GM12878 (cell line): Measurements from ENCODE around the gene NCS1. TPM values are rescaled to one million over a fixed set of nuclear protein-coding genes. Genes with fewer than 3 reads are reported as not detected.

Experiments
- ATAC-seq: fragments of 200-7000 bp; cut with Tn5 transposase; 3 replicates; pipeline ENCODE4 v1.9.1; 2020; ENCODE audit warnings: mild to moderate bottlenecking, moderate library complexity
- BruUV-seq: library from RNA; stranded (reverse); fragments of 400-500 nt; replicated peaks from 2 replicates; lab custom pipeline; 2021; lab: Mats Ljungman, UMichigan
- CTCF ChIA-PET: fragments of 300-600 bp; sonication (Branson Sonifier 250); formaldehyde crosslinking; extraction: SDS; loops from one replicate; lab custom pipeline; 2021; ENCODE audit warnings: inconsistent platforms; lab: Yijun Ruan, JAX
- POLR2A ChIA-PET: fragments of 350-600 bp; formaldehyde crosslinking; extraction: SDS; loops from one replicate; lab custom pipeline; 2021; ENCODE audit warnings: inconsistent platforms; lab: Charles Lee
- RAD21 ChIA-PET: fragments of 300-600 bp; sonication (Branson Sonifier 250); formaldehyde crosslinking; loops from one replicate; lab custom pipeline; 2023; ENCODE audit warnings: antibody characterized with exemption; ENCODE audit not compliant: unreplicated experiment; lab: Charles Lee
- SMC1A ChIA-PET: fragments of 300-600 bp; sonication (Branson Sonifier 250); formaldehyde crosslinking; loops from one replicate; lab custom pipeline; 2023; ENCODE audit not compliant: unreplicated experiment, uncharacterized antibody; lab: Charles Lee
- DNase-seq: peaks from one replicate; pipeline ENCODE4 v3.0.0-alpha.2; 2011; ENCODE audit warnings: low read depth, low spot score
- FAIRE-seq: peaks from 3 replicates; lab custom pipeline; 2011; peaks lifted over from hg19 to GRCh38; lab: Jason Lieb, UNC
- H2AFZ ChIP-seq: 2 replicates; pipeline ENCODE4 v1.6.0; 2011; ENCODE audit warnings: low read depth, low read length, control low read depth; ENCODE audit not compliant: control insufficient read depth
- H3K27ac ChIP-seq: 2 replicates; pipeline ENCODE4 v1.5.1; 2011; ENCODE audit warnings: control low read depth; ENCODE audit not compliant: control insufficient read depth, insufficient read depth
- H3K27me3 ChIP-seq, 2 experiments: replicated peaks in 1 of 2; 2 replicates each; pipeline versions ENCODE4 v1.6.0 to v1.6.1; 2011; ENCODE audit warnings: low read length in 1 of 2; ENCODE audit not compliant: control insufficient read depth in 2 of 2, insufficient read depth in 2 of 2
- H3K36me3 ChIP-seq, 2 experiments: 2 replicates each; pipeline ENCODE4 v1.5.1; 2011; ENCODE audit warnings: low read length in 1 of 2; ENCODE audit not compliant: control insufficient read depth in 2 of 2, insufficient read depth in 2 of 2
- H3K4me1 ChIP-seq: 2 replicates; pipeline ENCODE4 v1.6.1; 2011; ENCODE audit warnings: mild to moderate bottlenecking, low read length, moderate library complexity, mixed read lengths; ENCODE audit not compliant: control insufficient read depth, insufficient read depth
- H3K4me2 ChIP-seq: 2 replicates; pipeline ENCODE4 v1.6.0; 2011; ENCODE audit warnings: control low read depth; ENCODE audit not compliant: control insufficient read depth, insufficient read depth
- H3K4me3 ChIP-seq: fragments of 200-600 bp; sonication (generic); 2 replicates; pipeline ENCODE4 v1.5.1; 2016
- H3K79me2 ChIP-seq: 2 replicates; pipeline ENCODE4 v1.6.0; 2011; ENCODE audit warnings: low read length; ENCODE audit not compliant: control insufficient read depth, insufficient read depth
- H3K9ac ChIP-seq: 2 replicates; pipeline ENCODE4 v1.8.0; 2011; ENCODE audit warnings: low read length, control low read depth, mixed read lengths; ENCODE audit not compliant: control insufficient read depth, insufficient read depth
- H3K9me3 ChIP-seq: replicated peaks from 3 replicates; pipeline ENCODE4 v1.5.1; 2011; ENCODE audit warnings: mild to moderate bottlenecking, low read length; ENCODE audit not compliant: control insufficient read depth, insufficient read depth
- H4K20me1 ChIP-seq: 2 replicates; pipeline ENCODE4 v1.6.0; 2011; ENCODE audit not compliant: control insufficient read depth, insufficient read depth
- CBFB ChIP-seq: IDR thresholded peaks from 2 replicates; pipeline ENCODE4 v1.6.1; 2016; ENCODE audit warnings: antibody characterized with exemption, low read depth
- CHD4 ChIP-seq: fragments of 200-600 bp; sonication (generic); IDR thresholded peaks from 2 replicates; pipeline ENCODE4 v1.6.1; 2016; ENCODE audit warnings: mild to moderate bottlenecking
- EED ChIP-seq: sonication (generic); IDR thresholded peaks from 2 replicates; pipeline ENCODE4 v1.6.1; 2016; ENCODE audit warnings: antibody characterized with exemption, low read depth
- NFYB ChIP-seq: IDR thresholded peaks from 2 replicates; pipeline ENCODE4 v1.6.1; 2011; ENCODE audit warnings: low read depth, mild to moderate bottlenecking, low read length, improper control_type of control experiment, moderate library complexity; ENCODE audit not compliant: insufficient read depth
- NR2C2 ChIP-seq: IDR thresholded peaks from 2 replicates; pipeline ENCODE4 v1.6.1; 2011; ENCODE audit warnings: borderline replicate concordance, low read depth; ENCODE audit not compliant: control insufficient read depth, insufficient read length
- SIX5 ChIP-seq: IDR thresholded peaks from 2 replicates; pipeline ENCODE4 v1.6.1; 2011; ENCODE audit warnings: mild to moderate bottlenecking, low read depth, low read length, moderate library complexity; ENCODE audit not compliant: severe bottlenecking
- ZNF217 ChIP-seq: fragments of 450-650 bp; IDR thresholded peaks from 2 replicates; pipeline ENCODE4 v1.6.1; 2017; ENCODE audit warnings: antibody characterized with exemption, mild to moderate bottlenecking
- ZNF384 ChIP-seq: IDR thresholded peaks from 2 replicates; pipeline ENCODE4 v1.6.1; 2012; ENCODE audit warnings: low read depth, mild to moderate bottlenecking, low read length, improper control_type of control experiment, borderline replicate concordance
- WGBS: methylation state at CpG from one replicate; pipeline ENCODE4 v1.1.6; 2016; ENCODE audit warnings: low lambda C conversion rate; ENCODE audit not compliant: insufficient replicate concordance, insufficient coverage; ENCODE audit errors: missing lambda C conversion rate; 5-methylcytosine and 5-hydroxymethylcytosine counted together
- in situ Hi-C: fragments of 300-500 bp; cut with MboI; formaldehyde crosslinking; loops from 9 replicates; pipeline ENCODE4 v1.14.3; 2018; ENCODE audit warnings: mixed read lengths
- intact Hi-C: fragments of 100-400 bp; cut with micrococcal nuclease; formaldehyde crosslinking; loops from one replicate; pipeline ENCODE4 v1.14.2; 2022; ENCODE audit not compliant: unreplicated experiment
- polyA plus RNA-seq, 11 experiments: library from polyadenylated mRNA; depleted of rRNA in 4 of 11; unstranded in 6 of 11; stranded (reverse) in 5 of 11; fragments of >200 nt; fragmentation: Nextera tagmentation in 4 of 11; fragmentation: Illumina TruSeq in 1 of 11; extraction: Ambion mirVana in 4 of 11; extraction: Trizol in 1 of 11; gene quantifications; 1 replicate in 1 of 11; 2 replicates in 10 of 11; pipeline versions ENCODE4 v1.2.1 to v1.2.3, GENCODE V29; 2011 to 2016; ENCODE audit warnings: inconsistent platforms in 2 of 11, missing spikeins in 2 of 11, low read depth in 1 of 11
- total RNA-seq, 4 experiments: library from RNA; depleted of rRNA in 3 of 4; stranded (reverse); fragments of >200 nt in 3 of 4; fragmentation: Illumina TruSeq in 1 of 4; extraction: Trizol in 1 of 4; gene quantifications; 2 replicates each; pipeline versions ENCODE4 v1.2.1 to v1.2.3, GENCODE V29; 2013 to 2021
- TF ChIP-seq, protein P1 (sequence below): fragments of 450-650 bp; IDR thresholded peaks from 2 replicates; pipeline ENCODE4 v1.6.1; 2014; ENCODE audit warnings: mild to moderate bottlenecking
- TF ChIP-seq, protein P2 (sequence below): IDR thresholded peaks from 2 replicates; pipeline ENCODE4 v1.6.1; 2012; ENCODE audit warnings: low read depth, low read length, improper control_type of control experiment
- TF ChIP-seq, protein P3 (sequence below): IDR thresholded peaks from 2 replicates; pipeline ENCODE4 v1.6.1; 2012; ENCODE audit warnings: mild to moderate bottlenecking, low read depth, low read length

The NCS1 gene
- total and polyA plus RNA-seq, 10 of the 15 experiments (the other 5 are each of a cell fraction or from before 2014, with no cell fraction given): 0.04 to 0.22 (median 0.06) TPM; not detected in 4

DNA sequence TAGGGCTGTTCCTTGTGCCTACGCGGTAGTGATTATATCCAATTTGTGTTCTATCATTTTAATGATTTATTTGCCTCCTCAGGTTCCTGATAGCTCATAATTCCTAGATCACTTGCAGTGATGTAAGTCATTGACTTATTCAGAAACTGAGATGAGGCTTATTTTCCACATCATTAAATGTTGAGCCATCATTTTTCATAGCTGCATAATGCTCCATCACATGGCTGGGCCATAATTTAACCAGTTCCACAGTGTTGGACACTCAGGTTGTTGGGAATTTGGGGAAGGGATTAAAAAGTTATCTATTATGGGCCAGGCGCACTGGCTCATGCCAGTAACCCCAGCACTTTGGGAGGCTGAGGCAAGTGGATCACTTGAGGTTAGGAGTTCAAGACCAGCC, 57.6 kb downstream of the NCS1 start:
- TF ChIP-seq, protein P1, sequence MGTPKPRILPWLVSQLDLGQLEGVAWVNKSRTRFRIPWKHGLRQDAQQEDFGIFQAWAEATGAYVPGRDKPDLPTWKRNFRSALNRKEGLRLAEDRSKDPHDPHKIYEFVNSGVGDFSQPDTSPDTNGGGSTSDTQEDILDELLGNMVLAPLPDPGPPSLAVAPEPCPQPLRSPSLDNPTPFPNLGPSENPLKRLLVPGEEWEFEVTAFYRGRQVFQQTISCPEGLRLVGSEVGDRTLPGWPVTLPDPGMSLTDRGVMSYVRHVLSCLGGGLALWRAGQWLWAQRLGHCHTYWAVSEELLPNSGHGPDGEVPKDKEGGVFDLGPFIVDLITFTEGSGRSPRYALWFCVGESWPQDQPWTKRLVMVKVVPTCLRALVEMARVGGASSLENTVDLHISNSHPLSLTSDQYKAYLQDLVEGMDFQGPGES: no peak
- TF ChIP-seq ZNF217 (no peak), EED (no peak)
- TF ChIP-seq, all 136 proteins: peak for 0
- no TSS peak for BruUV-seq
- in situ Hi-C loops: no loop called here
- H3K9me3 ChIP-seq: no peaks in the 10 kb centered on the region; the same call in 2 of the 3 replicates
- no peak overlapping the region for H3K4me2 ChIP-seq
- H3K79me2 ChIP-seq: no peaks in the 10 kb centered on the region
- ChIA-PET SMC1A (interaction anchor here (0.7 kb wide), 1 partner anchor 117 kb away, joined by 3 read pairs; no protein-coding TSS in a partner anchor), RAD21 (no interaction called here), CTCF (interaction anchor here (0.6 to 1.6 kb wide), 3 partner anchors 20 to 123 kb away, joined by 3 to 4 read pairs (median 3); no protein-coding TSS in a partner anchor), POLR2A (interaction anchor here (1.3 kb wide), 1 partner anchor 121 kb away, joined by 11 read pairs; no protein-coding TSS in a partner anchor)
- no peak overlapping the region for H3K27ac ChIP-seq
- no peaks in the 10 kb centered on the region for H3K4me1 ChIP-seq
- no peak overlapping the region for H3K9ac ChIP-seq
- WGBS: 51% methylated on average over 3 of the region's 3 CpGs
- FAIRE-seq (no peak), ATAC-seq (no peak), DNase-seq (no peak)
- no peaks in the 10 kb centered on the region for H3K27me3 ChIP-seq
- H3K4me3 ChIP-seq: no peak overlapping the region
- intact Hi-C loops: no loop called here
- H4K20me1 ChIP-seq: no peaks in the 10 kb centered on the region
- no peak overlapping the region for H2AFZ ChIP-seq
- no peaks in the 10 kb centered on the region for H3K36me3 ChIP-seq

DNA sequence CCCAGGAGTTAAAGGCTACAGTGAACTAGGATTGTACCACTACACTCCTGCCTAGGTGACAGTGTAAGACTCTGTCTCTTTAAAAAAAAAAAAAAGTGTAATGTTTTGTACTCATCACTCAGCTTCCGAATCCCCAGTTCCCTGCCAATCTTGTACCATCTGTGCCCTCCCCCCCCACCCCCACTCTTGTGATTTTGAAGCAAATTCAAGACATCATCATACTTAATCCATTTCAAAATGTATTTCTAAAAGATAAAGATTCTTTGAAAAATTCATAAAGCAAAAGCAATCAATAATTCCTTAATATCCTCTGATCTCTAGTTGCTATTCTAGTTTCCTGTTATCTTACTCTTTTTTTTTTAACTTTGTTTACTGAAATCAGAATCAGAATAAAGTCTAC, 58.4 kb downstream of the NCS1 start:
- WGBS: 0% methylated on average over 1 of the region's 1 CpG
- Histone ChIP-seq H3K79me2 (no peaks in the 10 kb centered on the region), H3K9me3 (no peaks in the 10 kb centered on the region; the same call in 2 of the 3 replicates), H4K20me1 (no peaks in the 10 kb centered on the region), H3K4me2 (no peak overlapping the region), H3K27ac (no peak overlapping the region), H3K36me3 (no peaks in the 10 kb centered on the region), H3K4me3 (no peak overlapping the region), H3K4me1 (no peaks in the 10 kb centered on the region), H2AFZ (no peak overlapping the region), H3K27me3 (no peaks in the 10 kb centered on the region), H3K9ac (no peak overlapping the region)
- RAD21 ChIA-PET: no interaction called here
- intact Hi-C loops (no loop called here), in situ Hi-C loops (no loop called here)
- FAIRE-seq: no peak
- no TSS peak for BruUV-seq
- POLR2A ChIA-PET: interaction anchor here (1.3 kb wide), 1 partner anchor 122 kb away, joined by 11 read pairs; no protein-coding TSS in a partner anchor
- SMC1A ChIA-PET: no interaction called here
- no peak for DNase-seq
- no peak for ATAC-seq
- CTCF ChIA-PET: interaction anchor here (1.5 to 1.6 kb wide), 2 partner anchors 19 to 124 kb away, joined by 3 to 4 read pairs; no protein-coding TSS in a partner anchor
- TF ChIP-seq, protein P2, sequence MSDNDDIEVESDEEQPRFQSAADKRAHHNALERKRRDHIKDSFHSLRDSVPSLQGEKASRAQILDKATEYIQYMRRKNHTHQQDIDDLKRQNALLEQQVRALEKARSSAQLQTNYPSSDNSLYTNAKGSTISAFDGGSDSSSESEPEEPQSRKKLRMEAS: no peak
- TF ChIP-seq SIX5 (no peak), CBFB (no peak), NFYB (no peak), NR2C2 (no peak), ZNF384 (no peak), CHD4 (no peak)
- TF ChIP-seq, protein P3, sequence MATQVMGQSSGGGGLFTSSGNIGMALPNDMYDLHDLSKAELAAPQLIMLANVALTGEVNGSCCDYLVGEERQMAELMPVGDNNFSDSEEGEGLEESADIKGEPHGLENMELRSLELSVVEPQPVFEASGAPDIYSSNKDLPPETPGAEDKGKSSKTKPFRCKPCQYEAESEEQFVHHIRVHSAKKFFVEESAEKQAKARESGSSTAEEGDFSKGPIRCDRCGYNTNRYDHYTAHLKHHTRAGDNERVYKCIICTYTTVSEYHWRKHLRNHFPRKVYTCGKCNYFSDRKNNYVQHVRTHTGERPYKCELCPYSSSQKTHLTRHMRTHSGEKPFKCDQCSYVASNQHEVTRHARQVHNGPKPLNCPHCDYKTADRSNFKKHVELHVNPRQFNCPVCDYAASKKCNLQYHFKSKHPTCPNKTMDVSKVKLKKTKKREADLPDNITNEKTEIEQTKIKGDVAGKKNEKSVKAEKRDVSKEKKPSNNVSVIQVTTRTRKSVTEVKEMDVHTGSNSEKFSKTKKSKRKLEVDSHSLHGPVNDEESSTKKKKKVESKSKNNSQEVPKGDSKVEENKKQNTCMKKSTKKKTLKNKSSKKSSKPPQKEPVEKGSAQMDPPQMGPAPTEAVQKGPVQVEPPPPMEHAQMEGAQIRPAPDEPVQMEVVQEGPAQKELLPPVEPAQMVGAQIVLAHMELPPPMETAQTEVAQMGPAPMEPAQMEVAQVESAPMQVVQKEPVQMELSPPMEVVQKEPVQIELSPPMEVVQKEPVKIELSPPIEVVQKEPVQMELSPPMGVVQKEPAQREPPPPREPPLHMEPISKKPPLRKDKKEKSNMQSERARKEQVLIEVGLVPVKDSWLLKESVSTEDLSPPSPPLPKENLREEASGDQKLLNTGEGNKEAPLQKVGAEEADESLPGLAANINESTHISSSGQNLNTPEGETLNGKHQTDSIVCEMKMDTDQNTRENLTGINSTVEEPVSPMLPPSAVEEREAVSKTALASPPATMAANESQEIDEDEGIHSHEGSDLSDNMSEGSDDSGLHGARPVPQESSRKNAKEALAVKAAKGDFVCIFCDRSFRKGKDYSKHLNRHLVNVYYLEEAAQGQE: no peak
- TF ChIP-seq, protein P1: no peak
